GM12873 (cell line): Measurements from ENCODE around the gene KCNN1.

Source experiments
- TF ChIP-seq, protein P1 (sequence below): IDR thresholded peaks from 2 replicates; pipeline ENCODE4 v1.5.1; 2012; ENCODE audit warnings: low read depth, mild to moderate bottlenecking, moderate library complexity, low read length, control low read depth; ENCODE audit not compliant: insufficient read depth; ENCODE audit errors: missing control alignments

KCNN1 gene

GRCh38 chr19:18001777-18002345 is 35.0 kb downstream of the KCNN1 start:
- TF ChIP-seq, protein P1, sequence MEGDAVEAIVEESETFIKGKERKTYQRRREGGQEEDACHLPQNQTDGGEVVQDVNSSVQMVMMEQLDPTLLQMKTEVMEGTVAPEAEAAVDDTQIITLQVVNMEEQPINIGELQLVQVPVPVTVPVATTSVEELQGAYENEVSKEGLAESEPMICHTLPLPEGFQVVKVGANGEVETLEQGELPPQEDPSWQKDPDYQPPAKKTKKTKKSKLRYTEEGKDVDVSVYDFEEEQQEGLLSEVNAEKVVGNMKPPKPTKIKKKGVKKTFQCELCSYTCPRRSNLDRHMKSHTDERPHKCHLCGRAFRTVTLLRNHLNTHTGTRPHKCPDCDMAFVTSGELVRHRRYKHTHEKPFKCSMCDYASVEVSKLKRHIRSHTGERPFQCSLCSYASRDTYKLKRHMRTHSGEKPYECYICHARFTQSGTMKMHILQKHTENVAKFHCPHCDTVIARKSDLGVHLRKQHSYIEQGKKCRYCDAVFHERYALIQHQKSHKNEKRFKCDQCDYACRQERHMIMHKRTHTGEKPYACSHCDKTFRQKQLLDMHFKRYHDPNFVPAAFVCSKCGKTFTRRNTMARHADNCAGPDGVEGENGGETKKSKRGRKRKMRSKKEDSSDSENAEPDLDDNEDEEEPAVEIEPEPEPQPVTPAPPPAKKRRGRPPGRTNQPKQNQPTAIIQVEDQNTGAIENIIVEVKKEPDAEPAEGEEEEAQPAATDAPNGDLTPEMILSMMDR: no peak

- TF ChIP-seq, protein P1: no peak
Observed at GRCh38 chr19:18002347-18002850, 35.5 kb downstream of the KCNN1 start.

GRCh38 chr19:18007044-18007916 is 40.4 kb downstream of the KCNN1 start:
- TF ChIP-seq, protein P1: peak; percentile 99

DNA sequence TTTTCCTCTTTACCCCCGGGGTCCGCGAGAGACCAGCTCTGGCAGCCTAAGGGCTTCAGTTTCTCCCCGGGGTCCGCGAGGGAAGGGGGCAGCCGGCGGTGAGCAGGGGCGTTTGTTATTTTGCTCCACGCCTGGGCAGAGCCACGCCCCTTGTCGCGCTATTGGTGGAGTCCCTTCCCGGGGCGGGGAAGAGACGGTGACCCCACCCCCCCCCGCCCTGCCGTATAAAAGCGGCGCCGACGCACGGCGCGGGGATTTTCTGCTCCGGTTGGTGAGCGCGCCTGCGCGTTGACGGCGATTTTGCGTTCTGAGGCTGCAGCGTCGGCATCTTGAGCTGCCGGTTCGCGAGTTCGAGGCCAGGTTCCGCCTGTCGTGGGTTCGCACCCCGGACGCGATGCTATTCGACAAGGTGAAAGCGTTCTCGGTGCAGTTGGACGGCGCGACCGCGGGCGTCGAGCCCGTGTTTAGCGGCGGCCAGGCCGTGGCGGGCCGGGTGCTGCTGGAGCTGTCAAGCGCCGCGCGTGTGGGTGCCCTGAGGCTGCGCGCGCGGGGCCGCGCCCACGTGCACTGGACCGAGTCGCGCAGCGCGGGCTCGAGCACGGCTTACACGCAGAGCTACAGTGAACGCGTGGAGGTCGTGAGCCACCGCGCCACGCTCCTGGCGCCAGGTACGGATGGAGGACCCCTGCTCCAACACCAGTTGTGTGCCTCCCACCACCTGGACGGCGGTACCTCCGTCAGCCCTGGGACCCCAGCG is 41.2 kb downstream of the KCNN1 start, which contains the start of gene ARRDC2:
Gene ARRDC2, plus strand, starts transcription at position 254 of the 757 bp plus-strand sequence. Its CDS starts 141 bp downstream, at position 395.
- TF ChIP-seq, protein P1: no peak

DNA sequence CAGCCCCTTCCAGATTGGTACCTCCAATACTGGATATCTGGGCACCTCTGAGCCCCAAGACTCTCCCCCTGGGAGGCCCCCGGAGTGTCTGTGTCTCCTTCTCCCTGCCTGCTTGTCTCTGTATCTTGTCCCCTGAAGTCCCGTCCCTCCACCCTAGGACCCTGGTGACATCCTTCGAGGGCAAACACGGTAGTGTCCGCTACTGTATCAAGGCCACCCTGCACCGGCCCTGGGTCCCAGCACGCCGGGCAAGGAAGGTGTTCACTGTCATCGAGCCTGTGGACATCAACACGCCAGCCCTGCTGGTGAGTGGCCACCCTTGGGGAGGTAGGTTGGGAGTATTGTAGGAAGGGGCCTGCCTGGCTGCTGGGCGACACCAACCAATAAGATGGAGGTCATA is 41.9 kb downstream of the KCNN1 start:
- TF ChIP-seq, protein P1: no peak

DNA sequence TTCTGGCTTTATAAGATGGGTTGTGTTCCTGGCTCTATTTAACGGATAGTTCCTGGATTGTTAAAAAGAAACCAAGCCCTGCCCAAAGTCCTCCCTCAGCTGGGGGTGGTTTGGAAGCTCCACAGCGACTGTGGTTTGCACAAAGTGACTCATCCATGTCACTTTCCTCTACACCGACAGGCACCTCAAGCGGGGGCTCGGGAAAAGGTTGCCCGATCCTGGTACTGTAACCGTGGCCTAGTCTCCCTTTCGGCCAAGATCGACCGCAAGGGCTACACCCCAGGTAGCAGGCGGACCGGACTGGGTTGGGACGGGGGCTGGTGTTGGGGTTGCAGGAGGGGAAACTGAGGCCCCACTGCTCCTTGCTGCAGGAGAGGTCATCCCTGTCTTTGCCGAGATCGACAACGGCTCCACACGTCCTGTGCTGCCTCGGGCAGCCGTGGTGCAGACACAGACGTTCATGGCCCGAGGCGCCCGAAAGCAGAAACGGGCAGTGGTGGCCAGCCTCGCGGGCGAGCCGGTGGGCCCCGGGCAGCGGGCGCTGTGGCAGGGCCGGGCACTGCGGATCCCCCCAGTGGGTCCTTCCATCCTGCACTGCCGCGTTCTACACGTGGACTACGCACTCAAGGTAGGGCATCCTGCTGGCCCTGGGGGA is 42.6 kb downstream of the KCNN1 start:
- TF ChIP-seq, protein P1: no peak
